NCI-H128 (cell line): ENCODE results near the gene CYP27B1.
"Not testable (repeated sequence)": the region's sequence is repeated elsewhere in the genome, so short reads cannot be mapped to it uniquely, and the experiment has no call there.

ENCODE experiments used
- DNase-seq: peaks from one replicate; lab custom pipeline; 2025; ENCODE audit not compliant: unreplicated experiment; lab: John Stamatoyannopoulos, UW

CYP27B1 gene

DNA sequence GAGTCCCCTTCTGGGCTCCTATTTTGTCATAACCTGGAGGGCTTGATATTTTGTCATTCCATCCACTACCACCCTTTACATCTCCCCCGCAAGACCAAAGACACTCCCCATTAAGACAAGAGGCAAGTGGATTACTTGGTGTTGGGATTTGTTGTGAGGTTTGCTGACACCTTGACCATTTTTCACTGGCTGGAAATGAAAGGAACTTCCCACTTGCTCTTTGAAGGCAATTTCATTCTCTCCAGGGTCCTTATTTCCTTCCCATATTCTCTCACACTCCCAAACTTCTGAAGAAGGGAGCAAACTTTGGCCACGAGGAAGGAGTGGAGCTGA lies 43.3 kb downstream of the CYP27B1 start:
- DNase-seq = no peak

DNA sequence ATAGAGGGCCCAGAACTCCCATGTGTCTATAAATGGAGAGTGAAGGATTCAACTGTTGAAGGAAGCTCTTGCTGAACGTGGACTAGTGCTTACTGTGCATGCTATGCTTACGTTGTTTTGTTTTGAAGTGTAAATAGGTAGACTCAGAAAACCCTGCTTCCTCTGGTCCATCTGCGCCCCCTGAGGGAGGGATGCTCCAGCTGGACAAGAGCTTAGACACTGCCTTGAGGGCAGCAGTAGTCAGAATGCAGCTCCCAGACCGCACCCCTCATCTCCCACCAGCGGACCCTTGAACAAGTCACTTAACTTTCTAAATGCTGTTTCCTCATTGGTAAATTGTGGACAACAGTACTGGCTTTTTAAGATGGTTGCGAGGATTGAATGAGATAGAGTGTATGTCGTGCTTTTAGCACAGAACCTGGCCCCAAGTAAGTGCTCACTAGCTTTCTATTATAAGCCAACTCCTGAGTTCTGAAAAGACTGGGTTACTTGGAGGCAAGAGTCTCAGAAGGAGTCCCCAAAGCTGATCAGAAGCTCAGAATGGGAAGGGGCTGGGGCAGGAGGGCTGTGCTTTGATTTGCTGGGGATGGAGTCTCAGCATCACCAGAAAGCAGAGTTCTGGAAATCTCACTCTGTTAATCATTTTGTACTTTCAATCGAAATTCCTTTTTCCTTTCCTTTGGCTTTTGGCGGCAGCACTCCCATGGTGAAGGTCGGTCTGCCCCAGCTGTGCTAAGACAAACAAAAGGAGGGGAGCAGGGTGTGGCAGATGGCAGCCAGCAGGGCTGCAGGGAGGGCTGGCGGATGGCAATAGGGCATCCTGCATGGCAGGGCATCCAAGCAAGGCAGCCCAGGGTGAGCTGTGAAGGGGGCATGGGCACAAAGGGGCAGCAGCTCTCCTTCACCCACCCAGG lies 43.9 kb downstream of the CYP27B1 start:
- no peak for DNase-seq

DNA sequence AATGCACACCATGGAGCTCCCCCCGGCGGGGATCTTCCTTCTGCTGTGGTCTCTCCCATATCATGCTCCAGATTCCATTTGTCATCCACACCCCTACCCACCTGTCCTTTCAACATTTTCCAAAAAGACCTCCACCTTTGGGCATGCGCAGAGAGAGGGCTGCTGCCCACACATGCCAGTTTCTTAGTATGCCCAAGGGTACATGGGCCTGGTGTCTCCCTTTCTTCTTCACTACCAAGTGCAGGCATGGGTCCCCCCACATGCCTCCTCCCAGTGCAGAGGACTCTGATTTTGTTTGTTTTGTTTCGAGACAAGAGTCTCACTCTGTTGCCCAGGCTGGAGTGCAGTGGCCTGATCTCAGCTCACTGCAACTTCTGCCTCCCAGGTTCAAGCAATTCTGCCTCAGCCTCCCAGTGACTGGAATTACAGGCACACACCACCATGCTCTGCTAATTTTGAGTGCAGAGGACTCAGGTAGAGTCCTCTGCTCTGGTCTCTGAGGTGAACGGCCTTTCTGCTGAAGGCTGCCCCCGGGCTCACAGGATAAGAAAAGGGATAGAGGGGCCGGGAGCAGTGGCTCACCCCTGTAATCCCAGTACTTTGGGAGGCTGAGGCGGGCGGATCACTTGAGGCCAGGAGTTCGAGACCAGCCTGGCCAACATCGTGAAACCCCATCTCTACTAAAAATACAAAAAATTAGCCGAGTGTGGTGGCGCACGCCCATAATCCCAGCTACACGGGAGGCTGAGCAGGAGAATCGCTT lies 44.9 kb downstream of the CYP27B1 start:
- not testable (repeated sequence) for DNase-seq

DNA sequence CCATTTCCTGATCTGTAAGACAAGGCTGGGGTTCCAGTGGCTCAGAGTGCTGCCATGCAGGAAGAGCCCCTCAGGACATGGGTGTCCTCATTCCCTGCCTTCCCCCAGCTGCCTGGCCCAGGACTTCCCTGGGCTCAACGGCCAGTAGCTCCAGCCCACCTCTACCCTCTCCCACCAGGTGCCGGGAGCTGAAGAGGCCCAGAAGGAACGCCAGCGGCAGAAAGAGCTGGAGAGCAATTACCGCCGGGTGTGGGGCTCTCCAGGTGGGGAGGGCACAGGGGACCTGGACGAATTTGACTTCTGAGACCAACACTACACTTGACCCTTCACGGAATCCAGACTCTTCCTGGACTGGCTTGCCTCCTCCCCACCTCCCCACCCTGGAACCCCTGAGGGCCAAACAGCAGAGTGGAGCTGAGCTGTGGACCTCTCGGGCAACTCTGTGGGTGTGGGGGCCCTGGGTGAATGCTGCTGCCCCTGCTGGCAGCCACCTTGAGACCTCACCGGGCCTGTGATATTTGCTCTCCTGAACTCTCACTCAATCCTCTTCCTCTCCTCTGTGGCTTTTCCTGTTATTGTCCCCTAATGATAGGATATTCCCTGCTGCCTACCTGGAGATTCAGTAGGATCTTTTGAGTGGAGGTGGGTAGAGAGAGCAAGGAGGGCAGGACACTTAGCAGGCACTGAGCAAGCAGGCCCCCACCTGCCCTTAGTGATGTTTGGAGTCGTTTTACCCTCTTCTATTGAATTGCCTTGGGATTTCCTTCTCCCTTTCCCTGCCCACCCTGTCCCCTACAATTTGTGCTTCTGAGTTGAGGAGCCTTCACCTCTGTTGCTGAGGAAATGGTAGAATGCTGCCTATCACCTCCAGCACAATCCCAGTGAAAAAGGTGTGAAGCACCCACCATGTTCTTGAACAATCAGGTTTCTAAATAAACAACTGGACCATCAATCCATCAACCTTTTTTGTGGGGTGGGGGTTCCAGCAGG lies 46.0 kb downstream of the CYP27B1 start:
- no peak for DNase-seq

DNA sequence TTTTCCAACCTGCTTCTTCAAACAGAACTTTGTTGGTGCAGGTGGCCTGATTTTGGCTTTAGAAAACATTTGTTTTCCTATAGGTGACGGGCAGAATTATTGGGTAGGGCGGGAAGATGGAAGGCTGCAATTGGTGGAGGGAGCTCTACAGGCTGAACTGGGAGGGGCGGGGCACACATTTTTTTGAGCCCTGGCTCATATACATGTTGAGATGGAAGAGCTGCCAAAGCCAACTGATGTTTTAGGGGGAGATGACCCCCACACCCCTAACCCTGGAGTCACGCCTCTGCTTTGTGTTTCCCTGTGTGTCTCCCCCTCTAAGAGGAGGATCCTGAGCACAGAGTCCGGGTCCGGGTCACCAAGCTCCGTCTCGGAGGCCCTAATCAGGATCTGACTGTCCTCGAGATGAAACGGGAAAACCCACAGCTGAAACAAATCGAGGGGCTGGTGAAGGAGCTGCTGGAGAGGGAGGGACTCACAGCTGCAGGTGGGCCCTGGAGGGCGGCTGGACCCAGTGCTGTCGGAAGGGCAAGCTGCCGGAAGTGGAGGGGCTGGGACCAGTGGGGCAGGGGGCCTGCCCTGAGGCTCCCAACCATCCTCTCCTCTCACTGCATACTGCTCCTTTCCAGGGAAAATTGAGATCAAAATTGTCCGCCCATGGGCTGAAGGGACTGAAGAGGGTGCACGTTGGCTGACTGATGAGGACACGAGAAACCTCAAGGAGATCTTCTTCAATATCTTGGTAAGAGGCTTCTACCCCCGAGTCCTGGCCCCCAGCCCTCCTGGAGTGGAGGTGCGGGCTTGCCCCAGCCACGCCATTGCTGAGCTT lies 46.9 kb downstream of the CYP27B1 start:
- DNase-seq = no peak

DNA sequence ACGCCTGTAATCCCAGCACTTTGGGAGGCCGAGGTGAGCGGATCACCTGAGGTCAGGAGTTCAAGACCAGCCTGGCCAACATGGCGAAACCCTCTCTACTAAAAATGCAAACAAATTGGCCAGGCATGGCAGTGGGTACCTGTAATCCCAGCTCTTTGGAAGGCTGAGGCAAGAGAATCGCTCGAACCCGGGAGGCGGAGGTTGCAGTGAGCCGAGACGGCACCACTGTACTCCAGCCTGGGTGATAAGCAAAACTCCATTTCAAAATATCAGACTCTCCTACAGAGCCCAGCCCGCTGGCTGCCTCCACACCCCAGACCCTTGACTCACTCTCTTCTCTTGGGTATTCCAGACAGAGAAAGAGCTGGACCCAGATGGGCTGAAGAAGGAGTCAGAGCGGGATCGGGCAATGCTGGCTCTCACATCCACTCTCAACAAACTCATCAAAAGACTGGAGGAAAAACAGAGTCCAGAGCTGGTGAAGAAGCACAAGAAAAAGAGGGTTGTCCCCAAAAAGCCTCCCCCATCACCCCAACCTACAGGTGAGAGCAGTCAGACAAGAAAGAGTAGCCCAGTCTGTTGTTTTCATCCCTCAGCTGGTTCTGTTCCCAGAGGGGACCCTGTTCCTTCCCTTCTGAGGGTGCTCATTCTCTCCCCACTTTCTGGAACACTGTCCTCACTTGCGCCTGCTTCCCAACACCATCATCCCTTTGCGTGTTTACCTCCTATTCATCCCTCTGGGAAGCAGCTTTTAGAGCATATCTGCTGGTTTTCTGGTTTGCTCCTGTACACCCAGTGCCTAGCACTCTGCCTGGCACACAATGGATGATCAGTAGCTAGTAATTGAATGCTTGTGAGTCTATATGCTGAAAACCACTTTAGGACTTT lies 48.0 kb downstream of the CYP27B1 start:
- no peak for DNase-seq

DNA sequence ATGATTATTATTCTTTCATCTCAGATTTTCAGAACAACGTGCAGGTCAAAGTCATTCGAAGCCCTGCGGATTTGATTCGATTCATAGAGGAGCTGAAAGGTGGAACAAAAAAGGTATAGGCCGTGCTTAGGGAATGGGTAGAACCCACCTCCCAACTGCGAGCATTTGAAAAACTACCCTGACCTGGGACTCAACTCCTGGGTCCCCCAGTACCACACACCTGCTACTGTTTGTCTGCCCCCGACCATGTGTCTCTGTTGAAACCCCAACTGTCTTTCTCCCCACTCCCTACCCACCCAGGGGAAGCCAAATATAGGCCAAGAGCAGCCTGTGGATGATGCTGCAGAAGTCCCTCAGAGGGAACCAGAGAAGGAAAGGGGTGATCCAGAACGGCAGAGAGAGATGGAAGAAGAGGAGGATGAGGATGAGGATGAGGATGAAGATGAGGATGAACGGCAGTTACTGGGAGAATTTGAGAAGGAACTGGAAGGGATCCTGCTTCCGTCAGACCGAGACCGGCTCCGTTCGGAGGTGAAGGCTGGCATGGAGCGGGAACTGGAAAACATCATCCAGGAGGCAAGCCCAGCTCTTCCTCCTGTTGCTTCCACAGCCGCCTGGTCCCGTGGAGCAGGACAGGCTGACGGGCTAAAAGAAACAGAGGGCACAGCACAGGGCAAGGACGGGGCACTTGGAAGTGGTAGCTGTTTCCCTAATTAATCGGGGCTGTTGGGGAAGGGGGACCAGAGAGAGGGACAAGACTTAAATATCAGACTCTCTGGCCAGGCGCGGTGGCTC lies 48.8 kb downstream of the CYP27B1 start:
- DNase-seq = no peak

DNA sequence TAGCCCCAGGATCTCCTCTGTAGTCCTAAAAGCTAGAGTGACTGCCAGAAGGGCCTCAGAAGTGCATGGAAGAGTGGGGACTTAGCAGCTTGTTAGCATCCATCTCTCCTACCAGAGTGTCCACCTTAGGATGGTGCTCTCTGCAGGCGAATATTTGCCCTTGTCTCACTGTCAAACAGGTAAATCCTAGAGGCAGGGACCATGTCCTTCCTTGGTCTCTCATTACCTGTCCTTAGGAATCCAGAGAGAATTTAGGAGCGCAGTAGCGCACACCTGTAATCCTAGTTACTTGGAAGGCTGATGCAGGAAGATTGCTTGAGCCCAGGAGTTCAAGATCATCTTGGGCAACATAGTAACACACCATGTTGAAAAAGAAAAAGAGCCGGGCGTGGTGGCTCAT lies 49.7 kb downstream of the CYP27B1 start:
- DNase-seq = no peak

DNA sequence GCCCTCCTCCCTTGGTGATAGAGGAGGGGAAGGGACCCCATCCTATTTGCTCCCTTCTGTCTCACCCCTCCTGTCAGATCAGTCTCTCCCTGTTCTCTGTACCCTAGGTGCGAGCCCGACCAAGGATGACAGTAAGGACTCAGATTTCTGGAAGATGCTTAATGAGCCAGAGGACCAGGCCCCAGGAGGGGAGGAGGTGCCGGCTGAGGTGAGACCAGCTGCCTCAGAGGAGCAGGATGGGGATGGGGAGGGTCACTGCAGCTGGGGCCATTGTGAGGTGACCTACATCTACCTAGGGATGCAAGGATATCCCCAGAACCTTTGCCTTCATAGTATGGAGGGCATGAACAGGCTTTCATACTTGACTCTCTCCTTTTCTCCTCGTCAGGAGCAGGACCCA lies 50.6 kb downstream of the CYP27B1 start:
- no peak for DNase-seq

DNA sequence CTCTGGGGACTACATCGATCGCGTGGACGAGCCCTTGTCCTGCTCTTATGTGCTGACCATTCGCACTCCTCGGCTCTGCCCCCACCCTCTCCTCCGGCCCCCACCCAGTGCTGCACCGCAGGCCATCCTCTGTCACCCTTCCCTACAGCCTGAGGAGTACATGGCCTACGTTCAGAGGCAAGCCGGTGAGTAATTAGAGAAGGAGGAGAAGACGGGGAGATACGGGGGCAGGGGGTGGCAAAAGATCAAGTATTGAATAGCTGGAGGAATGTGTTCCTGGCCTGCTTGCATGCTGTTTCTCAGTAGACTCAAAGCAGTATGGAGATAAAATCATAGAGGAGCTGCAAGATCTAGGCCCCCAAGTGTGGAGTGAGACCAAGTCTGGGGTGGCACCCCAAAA lies 51.1 kb downstream of the CYP27B1 start:
- no peak for DNase-seq

DNA sequence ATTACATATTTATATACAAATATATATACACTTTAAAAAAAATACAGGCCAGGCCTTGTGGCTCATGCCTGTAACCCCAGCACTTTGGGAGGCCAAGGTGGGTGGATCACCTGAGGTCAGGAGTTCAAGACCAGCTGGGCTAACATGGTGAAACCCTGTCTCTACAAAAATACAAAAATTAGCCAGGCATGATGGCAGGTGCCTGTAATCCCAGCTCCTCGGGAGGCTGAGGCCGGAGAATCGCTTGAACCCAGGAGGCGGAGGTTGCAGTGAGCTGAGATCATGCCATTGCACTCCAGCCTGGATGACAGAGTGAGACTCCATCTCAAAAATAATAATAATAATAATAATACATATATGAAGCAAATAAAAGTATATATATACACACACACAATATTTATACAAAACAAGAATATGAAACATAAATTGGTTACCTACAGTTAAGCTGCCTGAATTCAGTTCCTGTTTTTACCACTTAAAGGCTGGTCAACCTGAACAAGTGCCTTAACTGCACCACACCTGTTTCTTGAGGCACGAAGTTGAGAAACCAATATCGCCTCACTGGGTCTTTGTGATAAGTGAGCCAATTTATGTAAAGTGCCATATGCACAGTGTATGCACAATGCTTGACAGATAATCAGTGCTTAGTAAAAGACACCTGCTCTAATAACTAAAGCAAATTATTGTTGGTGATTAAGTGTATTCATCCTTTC lies 51.7 kb downstream of the CYP27B1 start:
- DNase-seq = not testable (repeated sequence)

DNA sequence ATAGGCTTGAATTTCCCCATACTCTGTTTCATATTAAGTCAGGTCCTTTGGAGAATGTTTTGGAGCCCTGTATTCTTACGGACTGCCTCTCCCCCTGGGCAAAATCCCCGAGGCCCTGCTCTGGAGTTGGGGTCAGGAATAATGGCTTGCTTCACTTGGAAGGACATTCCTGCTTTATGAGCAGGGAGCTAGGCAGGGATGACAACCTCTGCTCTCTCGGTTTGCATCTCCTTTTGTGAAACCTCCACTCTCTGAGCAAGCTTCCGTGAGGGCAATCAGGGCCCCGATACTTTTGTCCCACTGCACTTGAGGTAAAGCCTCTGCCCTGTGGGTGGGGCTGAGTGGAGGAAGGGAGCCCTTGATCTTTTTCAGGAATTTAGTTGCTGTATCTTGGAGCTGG lies 53.7 kb downstream of the CYP27B1 start:
- no peak for DNase-seq

DNA sequence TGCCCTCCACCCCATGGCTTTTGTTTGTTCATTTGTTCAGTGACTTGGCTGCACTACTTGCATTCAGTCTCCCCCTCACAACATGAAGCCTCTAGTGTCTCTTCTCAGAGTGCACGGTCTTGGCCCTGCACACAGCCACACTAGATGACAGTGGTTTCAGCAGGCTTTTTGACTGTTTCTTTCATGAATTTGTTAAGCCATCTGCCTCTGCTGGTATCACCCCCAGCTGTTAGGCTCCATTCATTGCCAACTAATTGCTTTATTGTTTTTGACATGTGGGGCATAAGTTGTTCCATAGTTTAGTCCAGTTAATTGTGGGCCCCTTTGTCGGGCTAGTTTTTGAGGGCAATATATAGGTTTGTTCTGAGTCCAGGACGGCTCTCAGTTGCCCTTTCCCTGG lies 54.2 kb downstream of the CYP27B1 start:
- no peak for DNase-seq
